ENCODE results near the gene TBX5. TPM values are rescaled to one million over a fixed set of nuclear protein-coding genes. Genes with fewer than 3 reads are reported as not detected.

Gene TBX5
- total RNA-seq, 1 donor from 2014 or later = not detected

DNA sequence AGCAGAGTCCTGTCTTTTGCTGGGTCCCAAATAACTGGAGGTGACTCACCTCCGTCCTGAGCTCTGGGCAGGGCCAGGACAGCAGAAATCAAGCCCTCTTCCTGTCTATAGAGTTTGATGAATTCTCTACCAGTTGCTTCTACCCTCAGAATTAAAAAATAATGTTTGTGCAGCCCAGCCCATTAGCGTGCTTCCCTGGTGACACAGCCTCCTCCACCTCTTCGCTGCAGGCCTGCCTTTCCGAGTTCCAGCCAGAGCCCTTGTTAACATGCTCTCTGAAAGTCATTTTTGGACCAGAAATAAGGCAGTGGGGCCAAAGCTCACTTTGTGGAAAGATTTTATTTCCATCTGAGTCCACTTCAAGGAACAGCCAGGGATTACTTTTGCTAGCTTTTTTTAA lies 94.0 kb downstream of the TBX5 start:
- Mint-ChIP-seq H3K27me3 (ENCODE audit: unreplicated experiment) (no peaks in the 10 kb centered on the region), H3K27ac (ENCODE audit: unreplicated experiment) (no peak overlapping the region), H3K4me3 (ENCODE audit: unreplicated experiment) (no peak overlapping the region), H3K9me3 (ENCODE audit: unreplicated experiment) (peaks cover 21% of the 10 kb centered on the region), H3K4me1 (ENCODE audit: unreplicated experiment) (no peaks in the 10 kb centered on the region), H3K36me3 (ENCODE audit: unreplicated experiment) (no peaks in the 10 kb centered on the region)
- DNase-seq (ENCODE audit: extremely low spot score, unreplicated experiment) = no peak
- TF ChIP-seq, protein P1, sequence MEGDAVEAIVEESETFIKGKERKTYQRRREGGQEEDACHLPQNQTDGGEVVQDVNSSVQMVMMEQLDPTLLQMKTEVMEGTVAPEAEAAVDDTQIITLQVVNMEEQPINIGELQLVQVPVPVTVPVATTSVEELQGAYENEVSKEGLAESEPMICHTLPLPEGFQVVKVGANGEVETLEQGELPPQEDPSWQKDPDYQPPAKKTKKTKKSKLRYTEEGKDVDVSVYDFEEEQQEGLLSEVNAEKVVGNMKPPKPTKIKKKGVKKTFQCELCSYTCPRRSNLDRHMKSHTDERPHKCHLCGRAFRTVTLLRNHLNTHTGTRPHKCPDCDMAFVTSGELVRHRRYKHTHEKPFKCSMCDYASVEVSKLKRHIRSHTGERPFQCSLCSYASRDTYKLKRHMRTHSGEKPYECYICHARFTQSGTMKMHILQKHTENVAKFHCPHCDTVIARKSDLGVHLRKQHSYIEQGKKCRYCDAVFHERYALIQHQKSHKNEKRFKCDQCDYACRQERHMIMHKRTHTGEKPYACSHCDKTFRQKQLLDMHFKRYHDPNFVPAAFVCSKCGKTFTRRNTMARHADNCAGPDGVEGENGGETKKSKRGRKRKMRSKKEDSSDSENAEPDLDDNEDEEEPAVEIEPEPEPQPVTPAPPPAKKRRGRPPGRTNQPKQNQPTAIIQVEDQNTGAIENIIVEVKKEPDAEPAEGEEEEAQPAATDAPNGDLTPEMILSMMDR (IDR thresholded peaks at IDR 0.05) = no peak

DNA sequence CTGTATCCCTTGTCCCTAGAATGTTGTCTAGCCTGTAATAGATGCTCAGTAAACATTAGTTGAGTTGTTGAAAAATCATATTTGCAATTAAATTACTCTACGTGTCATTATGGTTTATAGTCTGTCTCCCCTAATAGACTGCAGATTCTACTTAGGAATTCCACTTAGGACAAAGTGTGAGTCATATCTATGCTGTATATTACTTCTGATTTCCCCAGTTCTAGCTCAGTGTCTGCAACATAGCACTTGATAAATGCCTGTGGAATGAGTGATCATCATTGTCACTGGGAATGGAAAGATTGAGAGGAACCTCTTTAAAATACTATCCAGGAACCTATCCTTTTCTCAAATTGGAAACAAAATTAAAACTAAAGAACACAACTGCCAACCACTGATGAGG lies 99.3 kb downstream of the TBX5 start:
- H3K27ac Mint-ChIP-seq (ENCODE audit: unreplicated experiment) = no peak overlapping the region
- DNase-seq (ENCODE audit: extremely low spot score, unreplicated experiment) = no peak
- TF ChIP-seq, protein P1 (IDR thresholded peaks at IDR 0.05) = no peak
- H3K36me3 Mint-ChIP-seq (ENCODE audit: unreplicated experiment) = no peaks in the 10 kb centered on the region
- peaks cover 31% of the 10 kb centered on the region for H3K9me3 Mint-ChIP-seq (ENCODE audit: unreplicated experiment)
- no peaks in the 10 kb centered on the region for H3K27me3 Mint-ChIP-seq (ENCODE audit: unreplicated experiment)
- H3K4me3 Mint-ChIP-seq (ENCODE audit: unreplicated experiment) = no peak overlapping the region
- no peaks in the 10 kb centered on the region for H3K4me1 Mint-ChIP-seq (ENCODE audit: unreplicated experiment)

DNA sequence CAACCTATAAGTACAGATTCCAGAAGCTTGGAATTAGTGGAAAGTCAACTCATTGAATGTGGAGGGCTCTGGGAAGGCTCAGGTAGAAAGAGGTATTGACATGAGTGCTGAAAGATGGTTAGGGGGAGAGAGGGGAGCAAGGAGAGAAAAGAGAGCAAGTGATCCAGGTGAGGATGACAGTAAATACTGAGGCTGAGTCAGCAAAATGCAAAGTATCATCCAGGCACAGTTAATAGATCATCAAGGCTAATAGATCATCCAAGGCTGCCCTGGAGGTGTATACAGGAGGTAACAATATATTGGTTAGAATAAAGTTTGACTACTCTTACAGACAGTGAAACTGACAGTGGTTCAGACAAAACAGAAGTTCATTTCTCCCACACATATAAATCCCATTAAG lies 100.5 kb downstream of the TBX5 start:
- no peaks in the 10 kb centered on the region for H3K27me3 Mint-ChIP-seq (ENCODE audit: unreplicated experiment)
- DNase-seq (ENCODE audit: extremely low spot score, unreplicated experiment) = no peak
- H3K27ac Mint-ChIP-seq (ENCODE audit: unreplicated experiment) = no peak overlapping the region
- TF ChIP-seq, protein P1 (IDR thresholded peaks at IDR 0.05) = no peak
- H3K36me3 Mint-ChIP-seq (ENCODE audit: unreplicated experiment) = no peaks in the 10 kb centered on the region
- H3K4me3 Mint-ChIP-seq (ENCODE audit: unreplicated experiment) = no peak overlapping the region
- H3K4me1 Mint-ChIP-seq (ENCODE audit: unreplicated experiment) = no peaks in the 10 kb centered on the region
- peaks cover 27% of the 10 kb centered on the region for H3K9me3 Mint-ChIP-seq (ENCODE audit: unreplicated experiment)

Measured in osteocyte (in vitro differentiated cells).